Subcutaneous adipose tissue (tissue), 4 donors: ENCODE results near the gene UNC79. TPM values are rescaled to one million over a fixed set of nuclear protein-coding genes. Genes with fewer than 3 reads are reported as not detected.

Experiments used
- CTCF ChIP-seq: fragments of 450-650 bp; IDR thresholded peaks from one replicate; pipeline ENCODE4 v1.5.1; 2016; ENCODE audit warnings: low read depth, mild to moderate bottlenecking, control low read depth, antibody characterized with exemption, moderate library complexity
- total RNA-seq, 4 donors: library from RNA; depleted of rRNA; stranded (reverse); fragments of >200 nt; gene quantifications; one replicate each; pipeline ENCODE4 v1.1.0, GENCODE V29; 2016

Gene UNC79
- total RNA-seq, 4 donors from 2014 or later = 0.16 to 0.75 (median 0.28) TPM

DNA sequence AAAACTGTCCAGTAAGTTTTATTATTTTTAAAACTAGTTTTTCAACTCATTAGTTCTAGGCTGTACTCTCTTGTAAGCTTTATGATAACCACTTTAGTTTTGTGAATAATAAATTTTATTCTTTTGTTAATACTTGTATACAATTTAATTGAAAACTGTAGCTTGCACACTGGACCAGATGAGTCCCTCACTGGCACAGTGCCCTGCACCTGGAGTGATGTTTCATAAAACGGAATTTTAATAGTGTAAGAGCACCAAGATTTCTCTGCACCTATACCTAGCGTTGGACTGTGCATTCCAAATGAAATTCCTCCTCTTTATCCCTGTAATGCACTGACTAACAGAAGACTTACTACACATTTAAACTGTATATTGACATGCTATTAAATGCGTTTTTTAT lies 276.7 kb downstream of the UNC79 start:
- TF ChIP-seq CTCF = no peak

DNA sequence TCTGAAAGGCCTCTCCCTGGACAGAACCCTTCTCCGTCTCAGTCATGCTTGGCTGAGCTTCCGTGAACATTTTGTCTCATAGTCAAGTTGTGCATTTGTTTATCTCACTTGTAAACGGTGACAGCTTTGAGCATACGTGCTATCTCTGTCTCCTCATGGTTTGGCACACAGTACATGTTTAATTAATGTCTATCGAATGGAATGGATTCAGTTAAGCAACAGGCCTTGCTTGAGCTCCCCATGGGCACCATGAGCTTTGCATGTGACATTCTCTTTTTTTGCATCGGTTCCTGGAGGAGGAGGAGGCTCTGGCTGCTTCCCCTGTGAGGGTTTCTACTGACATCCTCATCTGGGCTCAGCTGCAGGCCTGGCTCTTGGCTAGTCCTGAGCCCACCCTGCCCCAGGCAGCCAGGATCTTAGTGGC lies 277.6 kb downstream of the UNC79 start:
- no peak for TF ChIP-seq CTCF

- TF ChIP-seq CTCF = no peak
Measured at GRCh38 chr14:93708800-93709199, 278.1 kb downstream of the UNC79 start.

DNA sequence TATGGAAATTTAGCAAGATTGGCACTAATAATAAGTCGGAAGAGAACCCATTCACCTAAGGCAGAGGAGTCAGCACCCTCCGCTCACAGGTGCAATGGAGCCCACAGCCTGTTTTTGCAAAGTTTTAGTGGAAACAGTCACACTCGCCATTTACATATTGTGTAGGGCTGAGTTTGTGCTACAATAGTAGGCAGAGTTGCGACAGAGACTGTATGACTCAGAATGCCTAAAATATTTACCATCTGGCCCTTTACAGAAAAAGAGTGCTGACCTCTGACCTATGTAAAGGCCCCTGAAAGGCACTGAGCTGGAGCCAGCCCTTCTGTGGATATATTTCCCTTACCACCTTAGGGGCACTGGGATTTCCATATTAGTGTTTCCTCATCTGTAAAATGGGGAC lies 278.5 kb downstream of the UNC79 start:
- no peak for TF ChIP-seq CTCF

DNA sequence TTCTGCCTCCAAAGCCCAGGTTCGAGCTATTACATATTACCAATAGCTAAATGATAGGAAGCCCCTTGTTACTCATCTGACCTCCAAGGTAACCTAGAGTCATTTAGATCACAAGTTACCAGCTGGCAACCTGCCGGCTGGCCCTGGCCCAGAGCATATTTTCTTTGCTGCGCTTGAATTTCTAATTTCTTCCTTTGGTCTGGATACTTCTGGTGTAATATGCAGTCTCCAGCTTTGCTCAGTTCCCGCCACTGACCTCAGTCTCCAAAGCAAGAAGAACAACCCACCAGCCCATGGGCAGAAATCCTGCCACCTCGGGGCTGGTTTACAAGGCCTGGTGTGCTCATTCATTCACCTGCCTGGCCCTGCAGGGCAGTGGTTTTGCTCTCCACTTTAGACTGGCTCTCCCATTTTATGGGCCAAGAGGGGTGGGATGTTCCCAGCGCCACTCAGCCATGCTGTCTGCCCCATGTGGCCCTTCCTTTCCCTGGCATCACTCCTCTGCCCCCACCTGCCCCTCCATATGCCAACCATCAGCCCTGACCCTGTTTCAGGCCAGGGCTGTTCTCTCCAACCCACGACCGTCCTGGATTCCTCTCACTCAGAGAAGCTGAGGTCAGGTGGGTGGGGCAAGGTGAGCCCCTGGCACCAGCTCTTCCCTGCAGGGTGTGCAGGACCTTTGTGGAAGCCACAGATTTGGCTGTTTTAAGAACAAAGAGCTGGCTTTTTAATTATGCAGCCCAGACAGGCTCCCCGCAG lies 281.5 kb downstream of the UNC79 start:
- no peak for TF ChIP-seq CTCF

- TF ChIP-seq CTCF = no peak
Measured at GRCh38 chr14:93712838-93713724, 282.3 kb downstream of the UNC79 start.

DNA sequence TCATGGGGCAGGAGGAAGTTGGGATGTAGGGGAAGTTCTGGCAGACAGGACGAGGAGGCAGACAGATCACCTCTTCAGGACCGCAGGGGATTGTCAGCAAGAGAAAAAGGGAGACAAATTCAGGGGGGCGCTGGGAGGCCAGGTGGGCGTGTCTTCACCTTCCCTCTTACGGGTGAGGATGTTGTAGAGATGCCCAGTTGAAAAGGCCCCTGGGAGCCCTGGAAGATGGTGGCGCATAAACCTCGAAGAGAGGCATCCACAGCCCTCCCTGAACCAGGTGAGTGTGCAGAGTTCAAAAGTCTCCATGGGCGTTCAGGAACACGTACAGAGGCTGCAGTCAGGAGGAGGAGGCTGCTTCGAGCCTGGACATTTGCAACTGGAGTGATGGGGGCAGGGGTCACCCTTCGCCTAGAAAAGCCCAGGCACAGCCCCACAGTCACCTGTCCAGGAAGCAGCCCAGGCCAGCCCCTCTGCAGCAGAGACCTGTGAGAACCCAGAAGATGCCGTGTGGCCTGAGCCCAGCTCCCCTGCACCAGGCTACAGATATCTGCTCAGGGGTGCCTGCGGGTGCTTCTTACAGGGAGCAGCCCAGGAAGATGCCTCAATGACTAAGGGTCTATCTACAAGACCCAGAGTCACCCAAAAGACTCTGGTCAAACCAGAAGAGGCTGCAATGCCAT lies 283.1 kb downstream of the UNC79 start:
- no peak for TF ChIP-seq CTCF
